ENCODE data around the gene DENND4C.
"Not testable (repeated sequence)": the region's sequence is repeated elsewhere in the genome, so short reads cannot be mapped to it uniquely, and the experiment has no call there.

Gene DENND4C

GRCh38 chr9:19251203-19251602 is 20.7 kb downstream of the DENND4C start:
- H3K4me3 ChIP-seq (ENCODE audit: control insufficient read depth in 1 of 7, extremely low read depth in 1 of 7, insufficient read depth in 4 of 7, low read depth in 2 of 7, low read length in 6 of 7); POLR2A ChIA-PET; CTCF ChIA-PET; H3K36me3 ChIP-seq (ENCODE audit: control insufficient read depth in 4 of 4, insufficient read depth in 4 of 4, low read length in 3 of 4); H3K4me1 ChIP-seq (ENCODE audit: control extremely low read depth in 1 of 4, control insufficient read depth in 4 of 4, insufficient read depth in 4 of 4, low read length in 3 of 4); H3K27ac ChIP-seq (ENCODE audit: insufficient read depth in 1 of 2, low read depth in 1 of 2, low read length in 2 of 2, poor library complexity in 1 of 2, severe bottlenecking in 2 of 2); H3K9me3 ChIP-seq (ENCODE audit: control extremely low read depth in 1 of 5, control insufficient read depth in 4 of 5, insufficient read depth in 2 of 5, low read depth in 1 of 5, low read length in 4 of 5); H3K27me3 ChIP-seq (replicated peaks in 2 of 5; ENCODE audit: control insufficient read depth in 4 of 5, insufficient read depth in 5 of 5, low read length in 4 of 5); DNase-seq: not testable (repeated sequence)
- 100% methylated on average over 1 of the region's 1 CpG for WGBS (ENCODE audit: insufficient coverage)

GRCh38 chr9:19251622-19252021 is 21.1 kb downstream of the DENND4C start:
- CTCF ChIA-PET, result not testable (repeated sequence)

DNA sequence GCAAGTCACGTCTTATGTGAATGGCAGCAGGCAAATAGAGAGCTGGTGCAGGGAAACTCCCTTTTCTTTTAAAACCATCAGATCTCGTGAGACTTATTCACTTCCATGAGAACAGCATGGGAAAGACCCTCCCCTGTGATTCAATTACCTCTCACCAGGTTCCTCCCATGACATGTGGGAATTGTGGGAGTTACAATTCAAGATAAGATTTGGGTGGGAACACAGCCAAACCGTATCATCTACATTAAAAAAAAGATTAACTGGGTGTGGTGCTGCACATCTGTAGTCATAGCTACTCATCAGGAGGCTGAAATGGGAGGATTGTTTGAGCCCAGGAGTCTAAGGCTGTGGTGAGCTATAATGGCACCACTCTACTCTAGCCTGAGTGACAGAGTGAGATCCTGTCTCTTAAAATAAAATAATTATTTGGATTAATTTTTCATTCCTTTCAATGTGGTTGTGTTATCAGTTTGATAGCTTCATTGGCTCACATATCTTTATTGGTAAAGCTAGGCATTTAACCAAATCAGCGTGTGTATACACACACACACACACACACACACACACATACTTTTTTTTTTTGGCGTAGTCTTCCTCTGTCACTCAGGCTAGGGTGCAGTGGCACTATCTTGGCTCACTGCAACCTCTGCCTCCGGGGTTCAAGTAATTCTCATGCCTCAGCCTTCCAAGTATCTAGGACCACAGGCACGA is 21.8 kb downstream of the DENND4C start:
- DNase-seq, result no peak
- Histone ChIP-seq H3K36me3 (ENCODE audit: control insufficient read depth in 4 of 4, insufficient read depth in 4 of 4, low read length in 3 of 4) (no peaks in the 10 kb centered on the region), H3K4me1 (ENCODE audit: control extremely low read depth in 1 of 4, control insufficient read depth in 4 of 4, insufficient read depth in 4 of 4, low read length in 3 of 4) (no peaks in the 10 kb centered on the region), H3K4me3 (ENCODE audit: control insufficient read depth in 1 of 7, extremely low read depth in 1 of 7, insufficient read depth in 4 of 7, low read depth in 2 of 7, low read length in 6 of 7) (no peak overlapping the region), H3K27ac (ENCODE audit: insufficient read depth in 1 of 2, low read depth in 1 of 2, low read length in 2 of 2, poor library complexity in 1 of 2, severe bottlenecking in 2 of 2) (no peak overlapping the region), H3K27me3 (replicated peaks in 2 of 5; ENCODE audit: control insufficient read depth in 4 of 5, insufficient read depth in 5 of 5, low read length in 4 of 5) (no peaks in the 10 kb centered on the region), H3K9me3 (ENCODE audit: control extremely low read depth in 1 of 5, control insufficient read depth in 4 of 5, insufficient read depth in 2 of 5, low read depth in 1 of 5, low read length in 4 of 5) (no peaks in the 10 kb centered on the region)
- 94% methylated on average over 6 of the region's 7 CpGs for WGBS (ENCODE audit: insufficient coverage)
- ChIA-PET CTCF (interaction anchor here (0.5 kb wide), 1 partner anchor 78 kb away, joined by 3 read pairs; no protein-coding TSS in a partner anchor), POLR2A (interaction anchor here (0.6 to 0.7 kb wide), 2 partner anchors 79 to 212 kb away, joined by 3 read pairs; no protein-coding TSS in a partner anchor)

More at GRCh38 chr9:19251622-19252021, 21.1 kb downstream of the DENND4C start:
- H3K4me1 ChIP-seq (ENCODE audit: control extremely low read depth in 1 of 4, control insufficient read depth in 4 of 4, insufficient read depth in 4 of 4, low read length in 3 of 4); H3K36me3 ChIP-seq (ENCODE audit: control insufficient read depth in 4 of 4, insufficient read depth in 4 of 4, low read length in 3 of 4); H3K27ac ChIP-seq (ENCODE audit: insufficient read depth in 1 of 2, low read depth in 1 of 2, low read length in 2 of 2, poor library complexity in 1 of 2, severe bottlenecking in 2 of 2); DNase-seq; H3K9me3 ChIP-seq (ENCODE audit: control extremely low read depth in 1 of 5, control insufficient read depth in 4 of 5, insufficient read depth in 2 of 5, low read depth in 1 of 5, low read length in 4 of 5); POLR2A ChIA-PET; H3K27me3 ChIP-seq (replicated peaks in 2 of 5; ENCODE audit: control insufficient read depth in 4 of 5, insufficient read depth in 5 of 5, low read length in 4 of 5); H3K4me3 ChIP-seq (ENCODE audit: control insufficient read depth in 1 of 7, extremely low read depth in 1 of 7, insufficient read depth in 4 of 7, low read depth in 2 of 7, low read length in 6 of 7): not testable (repeated sequence)
- WGBS (ENCODE audit: insufficient coverage), result 79% methylated on average over 5 of the region's 5 CpGs

DNA sequence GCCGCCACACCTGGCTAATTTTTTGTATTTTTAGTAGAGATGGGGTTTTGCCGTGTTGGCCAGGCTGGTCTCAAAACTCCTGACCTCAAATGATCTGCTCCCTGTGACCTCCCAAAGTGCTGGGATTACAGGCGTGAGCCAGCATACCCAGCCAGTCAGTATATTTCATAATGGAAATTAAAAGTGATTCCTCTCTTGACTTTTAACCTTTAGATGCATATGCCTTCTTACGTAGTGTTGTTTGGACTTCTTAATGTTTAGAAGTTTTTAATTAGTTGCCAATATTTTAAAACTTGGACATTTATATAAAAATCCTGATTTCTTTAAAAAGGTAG is 22.4 kb downstream of the DENND4C start:
- Histone ChIP-seq H3K4me3 (ENCODE audit: control insufficient read depth in 1 of 7, extremely low read depth in 1 of 7, insufficient read depth in 4 of 7, low read depth in 2 of 7, low read length in 6 of 7) (no peak overlapping the region), H3K9me3 (ENCODE audit: control extremely low read depth in 1 of 5, control insufficient read depth in 4 of 5, insufficient read depth in 2 of 5, low read depth in 1 of 5, low read length in 4 of 5) (no peaks in the 10 kb centered on the region), H3K36me3 (ENCODE audit: control insufficient read depth in 4 of 4, insufficient read depth in 4 of 4, low read length in 3 of 4) (no peaks in the 10 kb centered on the region), H3K27me3 (replicated peaks in 2 of 5; ENCODE audit: control insufficient read depth in 4 of 5, insufficient read depth in 5 of 5, low read length in 4 of 5) (no peaks in the 10 kb centered on the region), H3K27ac (ENCODE audit: insufficient read depth in 1 of 2, low read depth in 1 of 2, low read length in 2 of 2, poor library complexity in 1 of 2, severe bottlenecking in 2 of 2) (no peak overlapping the region), H3K4me1 (ENCODE audit: control extremely low read depth in 1 of 4, control insufficient read depth in 4 of 4, insufficient read depth in 4 of 4, low read length in 3 of 4) (no peaks in the 10 kb centered on the region)
- ChIA-PET CTCF (interaction anchor here (1.5 kb wide), 1 partner anchor 20 kb away, joined by 3 read pairs; no protein-coding TSS in a partner anchor), POLR2A (interaction anchor here (0.7 kb wide), 1 partner anchor 79 kb away, joined by 3 read pairs; no protein-coding TSS in a partner anchor)
- DNase-seq, result no peak
- WGBS (ENCODE audit: insufficient coverage), result 93% methylated on average over 2 of the region's 4 CpGs

DNA sequence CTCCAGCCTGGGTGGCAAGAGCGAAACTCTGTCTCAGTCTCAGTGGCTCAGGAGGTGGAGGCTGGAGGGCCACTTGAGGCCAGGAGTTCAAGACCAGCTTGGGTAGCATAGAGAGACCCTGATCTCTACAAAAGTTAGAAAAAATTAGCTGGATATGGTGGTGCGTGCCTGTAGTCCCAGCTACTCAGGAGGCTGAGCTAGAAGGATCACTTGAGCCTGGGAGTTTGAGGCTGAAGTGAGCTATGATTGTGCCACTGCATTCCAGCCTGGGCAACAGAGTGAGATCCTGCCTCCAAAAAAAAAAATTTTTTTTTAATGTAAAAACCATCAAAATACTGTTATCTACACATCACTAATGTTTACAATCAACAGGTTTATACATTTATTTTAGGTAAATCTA is 24.6 kb downstream of the DENND4C start:
- Histone ChIP-seq H3K27me3 (replicated peaks in 2 of 5; ENCODE audit: control insufficient read depth in 4 of 5, insufficient read depth in 5 of 5, low read length in 4 of 5) (no peaks in the 10 kb centered on the region), H3K9me3 (ENCODE audit: control extremely low read depth in 1 of 5, control insufficient read depth in 4 of 5, insufficient read depth in 2 of 5, low read depth in 1 of 5, low read length in 4 of 5) (no peaks in the 10 kb centered on the region), H3K27ac (ENCODE audit: insufficient read depth in 1 of 2, low read depth in 1 of 2, low read length in 2 of 2, poor library complexity in 1 of 2, severe bottlenecking in 2 of 2) (no peak overlapping the region), H3K4me1 (ENCODE audit: control extremely low read depth in 1 of 4, control insufficient read depth in 4 of 4, insufficient read depth in 4 of 4, low read length in 3 of 4) (no peaks in the 10 kb centered on the region), H3K4me3 (ENCODE audit: control insufficient read depth in 1 of 7, extremely low read depth in 1 of 7, insufficient read depth in 4 of 7, low read depth in 2 of 7, low read length in 6 of 7) (no peak overlapping the region), H3K36me3 (ENCODE audit: control insufficient read depth in 4 of 4, insufficient read depth in 4 of 4, low read length in 3 of 4) (no peaks in the 10 kb centered on the region)
- ChIA-PET POLR2A (interaction anchor here (1.0 kb wide), 1 partner anchor 14 kb away, joined by 3 read pairs; no protein-coding TSS in a partner anchor), CTCF (no interaction called here)
- WGBS (ENCODE audit: insufficient coverage), result 100% methylated on average over 1 of the region's 2 CpGs
- DNase-seq, result no peak

DNA sequence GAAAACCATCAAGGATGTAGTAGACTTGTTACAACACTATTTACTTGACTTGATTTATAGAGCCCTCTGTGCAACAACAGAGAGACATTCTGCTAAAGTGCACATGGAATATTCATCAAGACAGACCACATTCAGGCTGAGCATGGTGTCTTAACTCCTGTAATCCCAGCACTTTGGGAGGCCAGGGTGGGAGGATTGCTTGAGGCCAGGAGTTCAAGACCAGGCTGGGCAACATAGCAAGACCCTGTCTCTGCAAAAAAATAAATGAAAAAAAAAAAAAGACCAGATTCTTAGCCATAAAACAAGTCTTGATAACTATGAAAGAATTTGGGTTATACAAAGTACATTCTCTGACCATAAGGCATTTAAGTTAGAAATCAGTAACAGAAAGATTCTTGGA is 25.3 kb downstream of the DENND4C start:
- Histone ChIP-seq H3K4me1 (ENCODE audit: control extremely low read depth in 1 of 4, control insufficient read depth in 4 of 4, insufficient read depth in 4 of 4, low read length in 3 of 4) (no peaks in the 10 kb centered on the region), H3K36me3 (ENCODE audit: control insufficient read depth in 4 of 4, insufficient read depth in 4 of 4, low read length in 3 of 4) (no peaks in the 10 kb centered on the region), H3K9me3 (ENCODE audit: control extremely low read depth in 1 of 5, control insufficient read depth in 4 of 5, insufficient read depth in 2 of 5, low read depth in 1 of 5, low read length in 4 of 5) (no peaks in the 10 kb centered on the region), H3K27me3 (replicated peaks in 2 of 5; ENCODE audit: control insufficient read depth in 4 of 5, insufficient read depth in 5 of 5, low read length in 4 of 5) (no peaks in the 10 kb centered on the region), H3K27ac (ENCODE audit: insufficient read depth in 1 of 2, low read depth in 1 of 2, low read length in 2 of 2, poor library complexity in 1 of 2, severe bottlenecking in 2 of 2) (no peak overlapping the region), H3K4me3 (ENCODE audit: control insufficient read depth in 1 of 7, extremely low read depth in 1 of 7, insufficient read depth in 4 of 7, low read depth in 2 of 7, low read length in 6 of 7) (no peak overlapping the region)
- no peak for DNase-seq
- CTCF ChIA-PET, result no interaction called here
- POLR2A ChIA-PET, result interaction anchor here (1.0 kb wide), 1 partner anchor 15 kb away, joined by 3 read pairs; no protein-coding TSS in a partner anchor

GRCh38 chr9:19259665-19260255 is 29.3 kb downstream of the DENND4C start:
- H3K36me3 ChIP-seq (ENCODE audit: control insufficient read depth in 4 of 4, insufficient read depth in 4 of 4, low read length in 3 of 4); H3K4me3 ChIP-seq (ENCODE audit: control insufficient read depth in 1 of 7, extremely low read depth in 1 of 7, insufficient read depth in 4 of 7, low read depth in 2 of 7, low read length in 6 of 7); CTCF ChIA-PET; H3K9me3 ChIP-seq (ENCODE audit: control extremely low read depth in 1 of 5, control insufficient read depth in 4 of 5, insufficient read depth in 2 of 5, low read depth in 1 of 5, low read length in 4 of 5); POLR2A ChIA-PET; H3K27ac ChIP-seq (ENCODE audit: insufficient read depth in 1 of 2, low read depth in 1 of 2, low read length in 2 of 2, poor library complexity in 1 of 2, severe bottlenecking in 2 of 2); H3K27me3 ChIP-seq (replicated peaks in 2 of 5; ENCODE audit: control insufficient read depth in 4 of 5, insufficient read depth in 5 of 5, low read length in 4 of 5); H3K4me1 ChIP-seq (ENCODE audit: control extremely low read depth in 1 of 4, control insufficient read depth in 4 of 4, insufficient read depth in 4 of 4, low read length in 3 of 4): not testable (repeated sequence)
- DNase-seq, result peak in 2 of 3 donors; percentile 22 to 31
- WGBS (ENCODE audit: insufficient coverage), result no CpG with 5 or more reads among the region's 8 CpGs
